NT2/D1 (cell line): ENCODE data around the gene SRP68.

ENCODE experiments used
- DNase-seq: peaks from one replicate; pipeline ENCODE4 v3.0.0-alpha.2; 2011; ENCODE audit warnings: low read depth, low spot score
- H3K27me3 ChIP-seq: 2 replicates; pipeline ENCODE4 v1.6.0; 2011; ENCODE audit warnings: mild to moderate bottlenecking; ENCODE audit not compliant: insufficient read length, insufficient read depth
- H3K36me3 ChIP-seq: 2 replicates; pipeline ENCODE4 v1.6.1; 2011; ENCODE audit warnings: mild to moderate bottlenecking, low read length, mixed read lengths; ENCODE audit not compliant: insufficient read depth, insufficient read length
- H3K4me1 ChIP-seq: 2 replicates; pipeline ENCODE4 v1.5.1; 2011; ENCODE audit not compliant: insufficient read depth, insufficient read length
- H3K4me3 ChIP-seq: 2 replicates; pipeline ENCODE4 v1.5.1; 2011; ENCODE audit warnings: low read depth; ENCODE audit not compliant: insufficient read length
- H3K9ac ChIP-seq: 2 replicates; pipeline ENCODE4 v1.6.0; 2011; ENCODE audit warnings: low read depth; ENCODE audit not compliant: insufficient read length
- H3K9me3 ChIP-seq: 2 replicates; pipeline ENCODE4 v1.5.1; 2011; ENCODE audit warnings: mild to moderate bottlenecking, low read length; ENCODE audit not compliant: insufficient read depth
- SUZ12 ChIP-seq: IDR thresholded peaks from 2 replicates; pipeline ENCODE4 v1.6.1; 2011; ENCODE audit not compliant: insufficient read length, insufficient read depth; ENCODE audit errors: extremely low read depth
- YY1 ChIP-seq: IDR thresholded peaks from 2 replicates; pipeline ENCODE4 v1.6.1; 2011; ENCODE audit not compliant: insufficient read length, insufficient read depth
- ZNF274 ChIP-seq: IDR thresholded peaks from 2 replicates; pipeline ENCODE4 v1.6.1; 2011; ENCODE audit warnings: mild to moderate bottlenecking, low read depth, low read length

SRP68 gene

GRCh38 chr17:76072148-76072858 lies at the start of gene SRP68:
Gene SRP68, minus strand, starts transcription at chr17:76072517. Its CDS starts 26 bp downstream, at chr17:76072491.
- H3K4me1 ChIP-seq, result peaks cover 16% of the 10 kb centered on the region
- TF ChIP-seq YY1, result peak; percentile 80
- TF ChIP-seq ZNF274, result no peak
- TF ChIP-seq SUZ12, result no peak
- H3K4me3 ChIP-seq, result peak within 1 kb of the TSS; percentile 85
- peaks cover 45% of the 10 kb centered on the region for H3K27me3 ChIP-seq
- peaks cover 23% of the 10 kb centered on the region for H3K36me3 ChIP-seq
- no peaks in the 10 kb centered on the region for H3K9me3 ChIP-seq
- peak; percentile 87 for DNase-seq
- peak within 1 kb of the TSS; percentile 90 for H3K9ac ChIP-seq

- H3K4me3 ChIP-seq, result no peak overlapping the region
- TF ChIP-seq YY1 (no peak), SUZ12 (no peak), ZNF274 (no peak)
Measured at GRCh38 chr17:76121932-76122430, 49.7 kb upstream of the SRP68 start.

GRCh38 chr17:76120658-76121008 lies 48.3 kb upstream of the SRP68 start:
- no peak overlapping the region for H3K9ac ChIP-seq

More at GRCh38 chr17:76121932-76122430, 49.7 kb upstream of the SRP68 start:
- Histone ChIP-seq H3K9ac (peak overlapping the region; percentile 53), H3K27me3 (peaks cover 20% of the 10 kb centered on the region), H3K4me1 (peaks cover 27% of the 10 kb centered on the region), H3K9me3 (no peaks in the 10 kb centered on the region), H3K36me3 (no peaks in the 10 kb centered on the region)
- DNase-seq, result no peak

GRCh38 chr17:76119409-76120371 lies 47.4 kb upstream of the SRP68 start:
- no peaks in the 10 kb centered on the region for H3K9me3 ChIP-seq
- peaks cover 11% of the 10 kb centered on the region for H3K27me3 ChIP-seq
- TF ChIP-seq SUZ12, result no peak
- no peak for TF ChIP-seq YY1
- no peak for TF ChIP-seq ZNF274
- H3K9ac ChIP-seq, result no peak overlapping the region
- no peaks in the 10 kb centered on the region for H3K36me3 ChIP-seq
- peaks cover 27% of the 10 kb centered on the region for H3K4me1 ChIP-seq
- DNase-seq, result no peak
- H3K4me3 ChIP-seq, result no peak overlapping the region

More at GRCh38 chr17:76120658-76121008, 48.3 kb upstream of the SRP68 start:
- peaks cover 16% of the 10 kb centered on the region for H3K27me3 ChIP-seq
- H3K4me3 ChIP-seq, result no peak overlapping the region
- no peak for DNase-seq
- peaks cover 27% of the 10 kb centered on the region for H3K4me1 ChIP-seq
- TF ChIP-seq YY1 (no peak), SUZ12 (no peak), ZNF274 (no peak)
- H3K9me3 ChIP-seq, result no peaks in the 10 kb centered on the region
- H3K36me3 ChIP-seq, result no peaks in the 10 kb centered on the region

- Histone ChIP-seq H3K9me3 (no peaks in the 10 kb centered on the region; the same call in 1 of the 2 replicates), H3K9ac (no peak overlapping the region), H3K36me3 (no peaks in the 10 kb centered on the region), H3K4me3 (no peak overlapping the region), H3K27me3 (no peaks in the 10 kb centered on the region), H3K4me1 (peaks cover 9% of the 10 kb centered on the region)
- no peak for DNase-seq
- no peak for TF ChIP-seq YY1
- no peak for TF ChIP-seq ZNF274
- TF ChIP-seq SUZ12, result no peak
Measured at GRCh38 chr17:76115138-76115754, 42.9 kb upstream of the SRP68 start.

- Histone ChIP-seq H3K36me3 (no peaks in the 10 kb centered on the region), H3K9ac (no peak overlapping the region), H3K4me3 (no peak overlapping the region), H3K9me3 (no peaks in the 10 kb centered on the region; the same call in 1 of the 2 replicates), H3K27me3 (no peaks in the 10 kb centered on the region), H3K4me1 (no peaks in the 10 kb centered on the region)
- no peak for DNase-seq
- TF ChIP-seq ZNF274, result no peak
- no peak for TF ChIP-seq YY1
- no peak for TF ChIP-seq SUZ12
Measured at GRCh38 chr17:76111956-76112355, 39.6 kb upstream of the SRP68 start.

GRCh38 chr17:76107509-76107908 lies 35.2 kb upstream of the SRP68 start:
- no peak overlapping the region for H3K4me3 ChIP-seq
- H3K36me3 ChIP-seq, result peaks cover 4% of the 10 kb centered on the region
- H3K9me3 ChIP-seq, result no peaks in the 10 kb centered on the region
- H3K27me3 ChIP-seq, result no peaks in the 10 kb centered on the region
- DNase-seq, result no peak
- peaks cover 7% of the 10 kb centered on the region for H3K4me1 ChIP-seq
- TF ChIP-seq ZNF274 (no peak), YY1 (no peak), SUZ12 (no peak)
- H3K9ac ChIP-seq, result no peak overlapping the region
